Measurements from ENCODE around the gene DUS2. TPM values are rescaled to one million over a fixed set of nuclear protein-coding genes. Genes with fewer than 3 reads are reported as not detected.

Gene DUS2
- total and polyA plus RNA-seq, 4 donors, result 6.9 to 10.7 (median 7.9) TPM

GRCh38 chr16:67976205-67976604 lies 46.9 kb upstream of the DUS2 start:
- Histone ChIP-seq H3K9ac (ENCODE audit: low read depth in 1 of 2, low read length in 2 of 2) (no peak overlapping the region), H3K9me3 (ENCODE audit: control insufficient read depth in 4 of 4, low read length in 3 of 4) (no peaks in the 10 kb centered on the region), H3K4me3 (ENCODE audit: low read depth in 1 of 3, low read length in 3 of 3) (no peak overlapping the region), H3K4me1 (ENCODE audit: control insufficient read depth in 4 of 4, insufficient read depth in 4 of 4, low read length in 3 of 4) (no peaks in the 10 kb centered on the region), H3K27me3 (ENCODE audit: control insufficient read depth in 4 of 4, insufficient read depth in 4 of 4, low read length in 3 of 4) (no peaks in the 10 kb centered on the region), H3K36me3 (ENCODE audit: control insufficient read depth in 4 of 4, insufficient read depth in 3 of 4, low read depth in 1 of 4, low read length in 3 of 4) (no peaks in the 10 kb centered on the region), H3K27ac (ENCODE audit: low read depth in 1 of 2, low read length in 2 of 2) (no peak overlapping the region)
- 99% methylated on average over 2 of the region's 2 CpGs for WGBS
- no peak for DNase-seq (ENCODE audit: low spot score)
- TF ChIP-seq EGR1 (IDR thresholded peaks at IDR 0.05; ENCODE audit: low read depth in 2 of 2) (no peak), FOXA1 (IDR thresholded peaks at IDR 0.05) (no peak), FOXA2 (IDR thresholded peaks at IDR 0.05) (no peak), JUND (IDR thresholded peaks at IDR 0.05) (no peak), REST (IDR thresholded peaks at IDR 0.05) (no peak), NR2F2 (IDR thresholded peaks at IDR 0.05) (no peak), HNF4G (IDR thresholded peaks at IDR 0.05) (no peak), RXRA (IDR thresholded peaks at IDR 0.05) (no peak), ATF3 (IDR thresholded peaks at IDR 0.05) (no peak), CTCF (IDR thresholded peaks at IDR 0.05; ENCODE audit: low read depth, low read length, missing input control) (no peak), RAD21 (IDR thresholded peaks at IDR 0.05) (no peak), MAX (IDR thresholded peaks at IDR 0.05) (no peak), GABPA (IDR thresholded peaks at IDR 0.05 in 1 of 2, conservative IDR thresholded peaks at IDR 0.05 in 1 of 2) (no peak), SP1 (IDR thresholded peaks at IDR 0.05) (no peak), HNF4A (conservative IDR thresholded peaks at IDR 0.05) (no peak), TAF1 (conservative IDR thresholded peaks at IDR 0.05) (no peak), YY1 (IDR thresholded peaks at IDR 0.05) (no peak)
- TF ChIP-seq, protein P1, sequence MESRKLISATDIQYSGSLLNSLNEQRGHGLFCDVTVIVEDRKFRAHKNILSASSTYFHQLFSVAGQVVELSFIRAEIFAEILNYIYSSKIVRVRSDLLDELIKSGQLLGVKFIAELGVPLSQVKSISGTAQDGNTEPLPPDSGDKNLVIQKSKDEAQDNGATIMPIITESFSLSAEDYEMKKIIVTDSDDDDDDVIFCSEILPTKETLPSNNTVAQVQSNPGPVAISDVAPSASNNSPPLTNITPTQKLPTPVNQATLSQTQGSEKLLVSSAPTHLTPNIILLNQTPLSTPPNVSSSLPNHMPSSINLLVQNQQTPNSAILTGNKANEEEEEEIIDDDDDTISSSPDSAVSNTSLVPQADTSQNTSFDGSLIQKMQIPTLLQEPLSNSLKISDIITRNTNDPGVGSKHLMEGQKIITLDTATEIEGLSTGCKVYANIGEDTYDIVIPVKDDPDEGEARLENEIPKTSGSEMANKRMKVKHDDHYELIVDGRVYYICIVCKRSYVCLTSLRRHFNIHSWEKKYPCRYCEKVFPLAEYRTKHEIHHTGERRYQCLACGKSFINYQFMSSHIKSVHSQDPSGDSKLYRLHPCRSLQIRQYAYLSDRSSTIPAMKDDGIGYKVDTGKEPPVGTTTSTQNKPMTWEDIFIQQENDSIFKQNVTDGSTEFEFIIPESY (IDR thresholded peaks at IDR 0.05), result no peak
